Right ventricle myocardium inferior (tissue), 1 donor: ENCODE results near the gene KCNS1. TPM values are rescaled to one million over a fixed set of nuclear protein-coding genes. Genes with fewer than 3 reads are reported as not detected.

ENCODE experiments used
- ATAC-seq: fragments of 200-7000 bp; cut with Tn5 transposase; one replicate; pipeline ENCODE4 v1.9.1; 2020; ENCODE audit warnings: mild to moderate bottlenecking, moderate library complexity
- DNase-seq: peaks from one replicate; pipeline ENCODE4 v3.0.0; 2021; ENCODE audit errors: missing footprints
- intact Hi-C: fragments of 100-400 bp; cut with DNase I; formaldehyde crosslinking; loops from one replicate; pipeline ENCODE4 v1.11.0; 2022
- total RNA-seq: library from RNA; stranded (reverse); fragmentation: NEBNext Ultra II Directional; extraction: Animal tissue kit (Norgen Biotek cat#: 25700); gene quantifications from one replicate; pipeline ENCODE4 v1.2.1, GENCODE V29; 2021
- donor health status: DM: no; HTN: yes; CAD: no; lungs with severe emphysema.

Gene KCNS1
- total RNA-seq, 1 donor from 2014 or later = not detected

DNA sequence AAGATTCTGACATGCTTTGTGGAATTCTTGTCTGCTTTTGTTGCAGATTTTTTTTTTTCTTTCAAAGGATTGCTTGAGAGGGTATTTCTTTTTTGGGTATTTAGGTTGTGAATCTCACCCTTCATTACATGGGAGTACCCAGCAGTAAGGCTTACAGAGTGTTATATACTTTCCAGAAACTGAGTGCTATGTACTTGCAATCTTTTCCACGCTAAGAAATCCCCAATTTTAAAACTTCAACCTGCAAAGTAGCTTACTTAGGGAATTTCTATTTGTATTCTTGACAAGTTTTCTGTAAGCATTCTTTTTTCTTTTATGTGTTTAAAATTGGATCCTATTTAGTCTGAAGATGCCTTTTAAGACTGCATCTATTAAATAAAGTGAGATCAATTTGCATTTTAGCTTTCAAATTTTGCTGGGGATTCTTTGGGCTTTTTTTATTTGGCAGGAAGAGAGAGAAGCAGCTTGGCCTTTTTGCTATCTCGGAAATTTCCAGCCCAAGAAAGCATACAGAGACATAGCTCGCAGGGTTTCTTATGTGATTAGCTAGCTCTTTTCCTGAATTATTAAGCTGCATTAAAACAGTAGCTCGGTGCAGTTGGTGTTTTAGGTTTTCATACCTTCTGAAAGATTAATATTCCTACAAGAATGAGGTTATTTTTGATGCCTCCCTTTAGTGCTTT lies 42.6 kb downstream of the KCNS1 start:
- no peak for ATAC-seq
- intact Hi-C loops = no loop called here

DNA sequence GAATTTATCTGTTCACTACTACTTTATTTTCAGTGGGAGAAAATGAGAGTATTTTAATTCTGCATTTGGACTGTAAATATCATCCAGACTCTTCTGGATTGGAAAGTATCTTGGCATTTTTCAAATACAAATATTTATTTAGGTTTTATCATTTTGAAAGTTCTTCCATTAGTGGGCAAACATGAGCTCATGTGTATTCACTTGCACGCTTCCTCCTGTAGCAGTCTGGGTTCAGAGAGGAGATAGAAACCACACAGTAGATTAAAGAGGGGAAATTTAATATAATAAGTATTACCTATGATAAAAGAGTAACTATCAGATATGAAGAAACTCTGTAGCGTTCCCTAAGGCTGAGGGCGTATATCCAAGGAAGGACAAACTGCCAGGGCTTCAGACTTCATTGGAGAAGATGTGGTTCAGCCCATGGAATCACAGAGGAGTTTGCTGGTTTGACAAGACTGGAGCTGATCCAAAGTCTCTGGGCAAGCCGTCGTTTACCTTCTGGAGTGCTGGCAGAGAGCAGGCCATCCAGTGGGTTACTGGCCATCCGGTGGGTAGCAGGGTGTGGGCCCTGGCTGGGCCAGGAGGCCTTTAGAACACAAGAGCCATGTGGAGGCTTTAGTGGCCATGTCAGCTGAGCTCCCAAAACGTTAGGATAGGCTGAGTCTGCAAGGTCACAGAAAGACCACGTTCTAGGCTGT lies 44.3 kb downstream of the KCNS1 start:
- intact Hi-C loops = no loop called here
- ATAC-seq (no peak), DNase-seq (no peak)

More for the DNA sequence above, 42.6 kb downstream of the KCNS1 start:
- no peak for DNase-seq

DNA sequence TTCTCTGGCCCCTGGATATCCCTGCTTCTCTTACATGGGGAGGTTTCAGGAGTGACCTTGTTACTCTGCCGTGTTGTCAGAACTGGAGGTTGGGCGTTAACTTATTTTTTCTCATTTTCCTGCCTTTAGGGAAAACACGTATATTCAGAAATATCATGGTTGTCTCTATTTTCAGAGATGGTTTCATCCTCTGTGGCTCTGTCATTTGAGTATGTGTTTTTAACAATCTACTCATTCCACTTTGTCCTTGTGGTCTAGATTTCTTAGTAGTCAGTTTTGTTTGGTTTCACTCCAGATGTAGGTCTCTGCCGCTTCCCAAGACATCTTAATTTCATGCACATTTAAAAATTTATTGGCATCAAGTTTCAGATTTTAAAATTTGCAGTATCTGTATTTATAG lies 45.9 kb downstream of the KCNS1 start:
- intact Hi-C loops = no loop called here
- DNase-seq (no peak), ATAC-seq (no peak)

DNA sequence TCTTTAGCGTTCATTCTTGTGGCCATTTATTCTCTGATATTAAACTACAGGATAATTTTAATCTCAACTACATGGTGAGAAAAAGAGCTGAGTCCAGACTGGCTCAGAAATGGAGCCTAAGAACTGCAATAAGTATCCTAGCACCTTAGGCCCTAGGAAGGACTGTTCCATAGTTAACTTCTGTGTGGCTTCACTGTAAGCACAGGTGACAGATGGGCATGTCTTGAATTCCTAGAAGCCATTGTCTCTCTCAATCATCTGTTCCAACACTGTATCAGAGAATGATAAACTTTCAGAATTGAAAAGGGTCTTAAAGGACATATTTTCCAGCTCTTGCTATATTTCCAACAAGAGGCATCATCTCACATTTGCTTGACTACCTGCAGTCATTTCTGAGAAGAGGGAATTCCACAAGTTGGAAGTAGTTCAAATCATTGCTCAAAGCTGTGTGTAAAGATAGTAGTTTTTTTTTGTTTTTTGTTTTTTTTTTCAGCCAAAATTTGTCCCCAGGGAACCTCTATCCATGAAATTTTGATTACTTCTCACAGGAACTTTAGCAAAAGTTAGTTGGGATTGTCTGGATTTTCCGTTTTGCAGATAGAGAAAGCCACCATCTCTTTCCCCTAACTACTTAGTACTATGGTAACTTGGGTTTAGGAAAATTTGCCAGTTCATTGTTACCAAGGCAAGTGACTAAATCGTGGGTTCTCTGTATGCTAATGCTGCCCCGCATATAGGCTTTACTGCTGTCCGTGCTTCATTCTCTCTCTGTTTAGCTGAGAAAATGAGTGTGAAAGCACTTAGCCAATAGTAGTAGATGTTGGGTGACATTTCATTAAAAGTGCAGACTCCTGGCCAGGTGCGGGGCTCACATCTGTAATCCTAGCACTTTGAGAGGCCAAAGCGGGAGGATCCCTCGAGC lies 47.2 kb downstream of the KCNS1 start:
- no peak for DNase-seq
- ATAC-seq = no peak
- intact Hi-C loops = no loop called here

DNA sequence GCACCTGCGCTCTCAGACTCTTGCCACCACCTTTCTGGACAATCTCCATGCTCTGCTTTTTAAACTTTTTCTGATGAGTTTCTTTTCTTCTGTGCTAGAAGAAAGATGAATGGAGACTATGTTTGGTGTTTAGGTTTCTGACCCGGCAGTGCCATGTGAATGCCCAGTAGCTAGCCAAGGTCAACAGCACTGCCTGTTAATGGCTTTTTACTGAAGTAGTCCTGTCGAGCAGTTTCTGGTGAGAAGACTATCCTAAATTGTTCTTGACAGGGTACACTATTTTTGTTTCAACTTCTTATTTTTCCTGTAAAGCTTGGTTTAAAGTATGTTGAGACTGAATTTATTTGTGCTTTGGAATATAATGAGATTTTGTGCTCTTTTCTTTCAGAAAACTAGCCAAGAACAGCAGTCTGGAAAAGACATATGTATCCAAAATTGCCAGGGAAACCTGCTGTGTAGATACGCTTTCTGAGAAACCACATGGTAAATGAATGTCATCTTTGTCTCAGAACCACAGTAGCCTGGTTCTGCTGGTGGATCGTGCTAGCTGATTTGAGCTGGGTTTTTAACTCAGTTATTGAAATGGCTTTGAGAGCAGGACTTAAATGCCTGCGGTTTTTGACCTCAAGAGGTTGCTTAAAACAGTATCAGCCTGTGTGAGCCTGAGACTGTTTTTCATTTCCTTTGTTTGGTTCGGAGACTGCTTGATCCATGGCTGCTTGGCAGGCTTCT lies 48.1 kb downstream of the KCNS1 start:
- intact Hi-C loops = no loop called here
- ATAC-seq (no peak), DNase-seq (no peak)

DNA sequence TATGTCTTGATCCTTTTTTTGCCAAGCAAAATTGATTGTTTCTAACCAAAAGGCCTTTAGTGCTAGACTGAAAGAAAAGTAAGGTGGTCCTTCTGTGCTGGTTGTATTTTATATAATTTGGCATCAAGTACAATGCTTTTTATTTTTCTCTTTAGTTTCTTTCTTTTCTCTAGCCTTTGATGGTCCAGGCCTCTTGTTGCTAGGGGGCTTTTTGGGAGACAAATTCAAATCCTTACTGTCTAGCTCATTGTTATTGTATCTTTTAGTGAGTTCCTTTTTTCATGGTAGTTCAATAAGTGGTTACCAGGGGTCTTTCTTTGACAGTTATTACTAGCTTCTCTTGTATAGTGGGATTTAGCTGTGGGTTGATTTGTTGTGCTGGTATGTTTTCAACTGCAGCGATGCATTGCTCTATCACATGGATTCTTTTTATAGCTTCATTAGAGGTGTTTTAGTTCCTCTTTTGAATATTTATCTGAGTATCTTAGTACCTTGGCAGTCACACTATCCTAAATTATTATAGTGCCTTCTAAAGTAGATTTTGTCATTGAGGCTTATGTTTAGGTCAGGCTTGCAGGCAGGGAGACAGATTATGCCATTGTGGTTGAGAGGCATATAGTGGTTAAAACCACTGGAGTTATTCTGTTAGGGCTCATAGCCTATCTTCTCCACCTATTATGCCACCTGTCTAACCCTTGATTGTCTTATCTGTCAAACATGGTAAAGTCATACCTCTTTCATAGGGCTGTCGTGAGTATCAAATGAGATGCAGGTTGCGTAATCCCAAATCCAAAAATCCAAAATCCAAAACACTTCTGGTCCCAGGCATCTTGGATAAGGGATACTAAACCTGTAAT lies 49.5 kb downstream of the KCNS1 start:
- DNase-seq (no peak), ATAC-seq (peak; percentile 28)
- intact Hi-C loops = no loop called here

DNA sequence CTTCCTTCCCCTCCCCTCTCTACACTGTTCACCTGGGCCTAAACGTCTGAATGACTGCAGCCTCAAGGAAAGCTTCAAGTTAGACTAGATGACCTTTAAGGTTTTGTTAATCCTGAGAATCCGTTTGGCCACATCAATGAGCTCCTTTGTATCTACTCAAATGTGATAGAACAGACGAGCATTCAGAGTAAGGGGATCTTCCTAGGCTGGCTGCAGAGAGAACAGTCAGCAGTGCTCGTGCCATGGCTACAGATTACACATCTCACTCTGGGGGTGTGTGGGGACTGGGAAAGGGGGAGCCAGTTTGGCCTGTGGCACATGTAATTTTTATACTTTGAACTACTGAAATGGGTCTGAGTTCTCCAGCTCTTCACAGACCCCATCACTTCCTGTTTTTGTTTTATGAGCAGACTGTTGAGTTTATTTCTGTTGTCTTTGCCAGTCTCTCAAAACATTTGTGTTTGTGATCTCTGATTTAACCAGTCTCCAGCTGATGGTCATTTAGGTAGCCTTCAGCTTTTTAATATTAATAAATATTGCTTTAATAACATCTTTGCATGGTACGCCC lies 50.9 kb downstream of the KCNS1 start:
- intact Hi-C loops = no loop called here
- no peak for DNase-seq
- ATAC-seq = no peak

DNA sequence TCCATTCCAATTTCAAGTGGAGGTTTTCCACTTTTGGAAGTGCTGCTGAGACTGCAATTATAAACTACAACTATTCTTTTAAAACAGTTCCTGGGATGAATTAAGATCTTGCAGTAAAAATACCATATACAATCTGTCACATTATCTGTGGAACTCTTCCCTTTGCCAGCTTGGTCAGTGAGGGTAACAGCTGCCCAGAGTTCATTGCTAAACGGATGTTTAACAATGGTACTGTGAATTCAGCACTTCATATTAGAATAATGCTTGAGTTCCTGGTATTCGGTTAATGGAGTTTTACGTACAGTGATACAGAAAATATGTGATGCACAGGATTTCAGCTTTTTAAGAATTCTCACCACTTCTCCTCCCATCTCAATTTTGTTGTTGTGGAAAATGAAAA lies 51.5 kb downstream of the KCNS1 start:
- no peak for ATAC-seq
- intact Hi-C loops = no loop called here
- no peak for DNase-seq

DNA sequence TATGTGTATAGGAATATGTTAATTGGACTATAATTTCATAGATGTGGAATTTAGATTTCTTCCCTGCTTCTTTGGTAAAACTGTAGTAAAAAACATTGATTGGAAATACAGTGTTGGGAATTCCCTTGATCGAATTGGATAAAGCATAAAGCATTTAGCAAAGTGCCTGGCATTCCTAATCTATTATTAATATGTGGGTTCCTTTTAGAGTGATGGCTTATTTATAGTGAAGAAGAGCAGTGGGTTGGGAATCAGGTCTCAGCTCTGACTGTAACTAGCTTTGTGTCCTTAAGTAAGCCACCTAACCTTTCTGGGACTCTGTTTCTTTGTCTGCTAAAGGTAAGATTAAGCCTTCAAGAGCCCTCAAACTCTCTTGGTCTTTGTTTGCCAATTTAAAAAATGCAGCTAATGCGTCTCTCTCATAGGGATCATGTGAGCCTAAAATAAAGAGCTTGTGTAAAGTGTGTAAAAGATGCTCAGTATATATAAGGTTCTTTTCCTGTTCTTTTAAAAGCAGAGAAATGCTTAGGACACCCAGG lies 53.3 kb downstream of the KCNS1 start:
- ATAC-seq = no peak
- DNase-seq = no peak
- intact Hi-C loops = no loop called here

DNA sequence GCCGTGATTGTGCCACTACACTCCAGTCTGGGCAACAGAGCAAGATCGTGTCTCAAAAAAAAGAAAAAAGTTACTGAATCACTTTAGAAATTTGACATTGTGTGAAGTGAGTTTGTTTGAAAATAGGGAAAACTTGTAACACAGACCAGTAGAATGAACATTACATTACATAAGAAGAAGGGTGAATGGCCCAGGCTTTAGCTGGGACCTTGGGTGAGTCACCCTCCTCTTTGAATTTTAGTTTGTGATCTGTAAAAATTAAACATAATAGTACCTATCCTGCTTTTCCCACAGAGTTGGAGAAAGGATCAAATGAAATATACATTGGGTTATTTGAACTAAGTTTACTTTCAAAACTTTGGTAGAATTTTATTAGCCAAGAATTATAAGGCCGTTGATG lies 56.3 kb downstream of the KCNS1 start:
- intact Hi-C loops = loop anchor here (1.0 to 5.0 kb wide), 3 partner anchors 52 to 268 kb away; no protein-coding TSS in a partner anchor
- ATAC-seq (no peak), DNase-seq (no peak)

DNA sequence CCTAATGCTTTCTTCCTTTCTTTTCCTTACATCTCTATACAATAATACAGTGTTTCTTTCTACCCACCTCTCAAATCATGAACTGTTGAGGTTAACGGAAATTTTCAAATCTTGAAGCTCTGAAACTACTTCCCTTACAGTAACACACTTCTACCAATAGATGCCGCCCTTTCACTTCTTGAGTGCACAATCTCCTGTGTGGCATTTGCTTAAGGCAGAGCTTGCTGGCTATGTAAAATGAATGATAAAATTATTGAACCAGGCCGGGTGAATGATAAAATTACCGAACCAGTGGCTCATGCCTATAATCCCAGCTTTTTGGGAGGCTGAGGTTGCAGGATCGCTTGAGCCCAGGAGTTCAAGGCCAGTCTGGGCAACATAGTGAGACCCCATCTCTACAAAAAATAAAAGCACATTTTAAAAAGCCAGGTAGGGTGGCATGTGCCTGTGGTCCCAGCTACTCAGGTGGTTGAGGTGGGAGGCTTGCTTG lies 56.8 kb downstream of the KCNS1 start:
- intact Hi-C loops = loop anchor here (1.0 to 5.0 kb wide), 3 partner anchors 52 to 268 kb away; no protein-coding TSS in a partner anchor
- ATAC-seq (no peak), DNase-seq (no peak)

DNA sequence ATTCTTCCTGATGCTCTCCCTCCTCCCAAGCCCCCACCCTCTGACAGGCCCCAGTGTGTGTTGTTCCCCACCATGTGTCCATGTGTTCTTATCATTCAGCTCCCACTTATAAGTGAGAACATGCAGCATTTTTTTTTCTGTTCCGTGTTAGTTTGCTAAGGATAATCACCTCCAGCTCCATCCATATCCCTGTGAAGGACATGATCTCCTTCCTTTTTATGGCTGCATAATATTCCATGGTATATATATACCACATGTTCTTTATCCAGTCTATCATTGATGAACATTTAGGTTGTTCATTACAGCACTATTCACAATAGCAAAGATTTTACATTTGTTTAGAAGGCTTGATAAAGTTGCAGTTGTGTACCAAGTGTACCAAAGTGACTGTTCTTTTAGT lies 57.9 kb downstream of the KCNS1 start:
- ATAC-seq = no peak
- intact Hi-C loops = loop anchor here (5.0 kb wide), 2 partner anchors 69 to 269 kb away; no protein-coding TSS in a partner anchor
- no peak for DNase-seq

Other genes with a start within 250 kb of the KCNS1 start
- 110 TPM for gene YWHAB, start 215.4 kb downstream of the KCNS1 start, total RNA-seq
- gene PABPC1L, start 191.1 kb downstream of the KCNS1 start, total RNA-seq = 2.3 TPM
- 10.3 TPM for gene TOMM34, start 140.7 kb downstream of the KCNS1 start, total RNA-seq
- 10.3 TPM for gene STK4, start 134.6 kb downstream of the KCNS1 start, total RNA-seq
- gene WFDC5, start 14.0 kb upstream of the KCNS1 start, total RNA-seq = not detected
- not detected for gene WFDC12, start 23.3 kb upstream of the KCNS1 start, total RNA-seq
- not detected for gene PI3, start 73.8 kb upstream of the KCNS1 start, total RNA-seq
- not detected for gene SEMG1, start 105.9 kb upstream of the KCNS1 start, total RNA-seq
- gene SEMG2, start 120.2 kb upstream of the KCNS1 start, total RNA-seq = not detected
- 5.7 TPM for gene SLPI, start 153.4 kb upstream of the KCNS1 start, total RNA-seq
- gene RBPJL, start 205.7 kb upstream of the KCNS1 start, total RNA-seq = not detected
- not detected for gene MATN4, start 207.2 kb upstream of the KCNS1 start, total RNA-seq
- 82.1 TPM for gene SDC4, start 247.3 kb upstream of the KCNS1 start, total RNA-seq